Measurements from ENCODE around the gene BRD4.

BRD4 gene

GRCh38 chr19:15236886-15237285 is 95.5 kb downstream of the BRD4 start:
- Histone ChIP-seq H3K36me3 (peaks cover 54% of the 10 kb centered on the region), H3K4me3 (ENCODE audit: low read depth, low read length) (no peak overlapping the region), H3K27me3 (ENCODE audit: insufficient read depth, low read depth, severe bottlenecking) (no peaks in the 10 kb centered on the region), H3K27ac (no peak overlapping the region), H3K9me3 (ENCODE audit: severe bottlenecking) (no peaks in the 10 kb centered on the region)
- no peak for TF ChIP-seq CTCF (IDR thresholded peaks at IDR 0.05; ENCODE audit: low read depth, low read length)
- no peak for DNase-seq

- Histone ChIP-seq H3K36me3 (peaks cover 46% of the 10 kb centered on the region), H3K27me3 (ENCODE audit: insufficient read depth, low read depth, severe bottlenecking) (no peaks in the 10 kb centered on the region), H3K4me3 (ENCODE audit: low read depth, low read length) (no peak overlapping the region), H3K27ac (no peak overlapping the region), H3K9me3 (ENCODE audit: severe bottlenecking) (no peaks in the 10 kb centered on the region)
- TF ChIP-seq CTCF (IDR thresholded peaks at IDR 0.05; ENCODE audit: low read depth, low read length), result no peak
- DNase-seq, result no peak
These were observed 96.6 kb downstream of the BRD4 start for GRCh38 chr19:15235781-15236180.

GRCh38 chr19:15234431-15235130 is 97.8 kb downstream of the BRD4 start:
- no peak for TF ChIP-seq CTCF (IDR thresholded peaks at IDR 0.05; ENCODE audit: low read depth, low read length)
- DNase-seq, result no peak
- peaks cover 34% of the 10 kb centered on the region for H3K36me3 ChIP-seq
- H3K9me3 ChIP-seq (ENCODE audit: severe bottlenecking), result no peaks in the 10 kb centered on the region
- H3K4me3 ChIP-seq (ENCODE audit: low read depth, low read length), result no peak overlapping the region
- H3K27ac ChIP-seq, result no peak overlapping the region
- H3K27me3 ChIP-seq (ENCODE audit: insufficient read depth, low read depth, severe bottlenecking), result no peaks in the 10 kb centered on the region

GRCh38 chr19:15231271-15231670 is 101.1 kb downstream of the BRD4 start:
- Histone ChIP-seq H3K4me3 (ENCODE audit: low read depth, low read length) (no peak overlapping the region), H3K27ac (no peak overlapping the region), H3K9me3 (ENCODE audit: severe bottlenecking) (no peaks in the 10 kb centered on the region), H3K27me3 (ENCODE audit: insufficient read depth, low read depth, severe bottlenecking) (no peaks in the 10 kb centered on the region), H3K36me3 (peaks cover 9% of the 10 kb centered on the region)
- no peak for DNase-seq
- no peak for TF ChIP-seq CTCF (IDR thresholded peaks at IDR 0.05; ENCODE audit: low read depth, low read length)

- Histone ChIP-seq H3K36me3 (no peaks in the 10 kb centered on the region), H3K27ac (no peak overlapping the region), H3K9me3 (ENCODE audit: severe bottlenecking) (no peaks in the 10 kb centered on the region), H3K4me3 (ENCODE audit: low read depth, low read length) (no peak overlapping the region), H3K27me3 (ENCODE audit: insufficient read depth, low read depth, severe bottlenecking) (no peaks in the 10 kb centered on the region)
- DNase-seq, result no peak
- TF ChIP-seq CTCF (IDR thresholded peaks at IDR 0.05; ENCODE audit: low read depth, low read length), result no peak
These were observed 105.1 kb downstream of the BRD4 start for GRCh38 chr19:15227261-15227660.

GRCh38 chr19:15225760-15226159 is 106.6 kb downstream of the BRD4 start:
- H3K27me3 ChIP-seq (ENCODE audit: insufficient read depth, low read depth, severe bottlenecking), result no peaks in the 10 kb centered on the region
- DNase-seq, result no peak
- no peak for TF ChIP-seq CTCF (IDR thresholded peaks at IDR 0.05; ENCODE audit: low read depth, low read length)
- H3K36me3 ChIP-seq, result no peaks in the 10 kb centered on the region
- no peak overlapping the region for H3K4me3 ChIP-seq (ENCODE audit: low read depth, low read length)
- H3K27ac ChIP-seq, result no peak overlapping the region
- no peaks in the 10 kb centered on the region for H3K9me3 ChIP-seq (ENCODE audit: severe bottlenecking)

All from WERI-Rb-1 (cell line).